GM18907 (cell line): ENCODE data around the gene CYP26A1.

Experiments used
- ATAC-seq: cut with Tn5 transposase; IDR thresholded peaks from one replicate; pipeline ENCODE4 v1.9.1; 2021; ENCODE audit warnings: mild to moderate bottlenecking, moderate library complexity; ENCODE audit not compliant: unreplicated experiment

Gene CYP26A1

DNA sequence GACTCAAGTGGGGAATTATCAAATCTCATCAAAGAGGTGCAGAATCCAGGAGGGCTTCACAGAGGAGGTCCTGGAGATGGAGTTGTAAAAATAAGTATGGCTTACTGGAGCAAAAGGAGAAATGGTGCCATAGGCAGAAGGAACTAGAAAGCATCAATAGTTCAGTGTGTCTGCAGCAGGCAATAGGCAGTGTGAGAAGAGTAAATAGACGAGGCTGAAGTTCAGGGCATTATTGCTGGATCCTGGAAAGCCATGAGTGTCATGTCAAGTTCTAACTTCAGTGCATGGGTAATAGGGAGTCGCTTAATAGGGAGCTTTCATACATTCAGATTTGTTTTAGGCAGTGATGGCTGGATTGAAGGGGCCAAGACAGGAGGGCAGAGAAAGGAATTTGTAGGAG, 39.3 kb downstream of the CYP26A1 start:
- ATAC-seq = no peak

DNA sequence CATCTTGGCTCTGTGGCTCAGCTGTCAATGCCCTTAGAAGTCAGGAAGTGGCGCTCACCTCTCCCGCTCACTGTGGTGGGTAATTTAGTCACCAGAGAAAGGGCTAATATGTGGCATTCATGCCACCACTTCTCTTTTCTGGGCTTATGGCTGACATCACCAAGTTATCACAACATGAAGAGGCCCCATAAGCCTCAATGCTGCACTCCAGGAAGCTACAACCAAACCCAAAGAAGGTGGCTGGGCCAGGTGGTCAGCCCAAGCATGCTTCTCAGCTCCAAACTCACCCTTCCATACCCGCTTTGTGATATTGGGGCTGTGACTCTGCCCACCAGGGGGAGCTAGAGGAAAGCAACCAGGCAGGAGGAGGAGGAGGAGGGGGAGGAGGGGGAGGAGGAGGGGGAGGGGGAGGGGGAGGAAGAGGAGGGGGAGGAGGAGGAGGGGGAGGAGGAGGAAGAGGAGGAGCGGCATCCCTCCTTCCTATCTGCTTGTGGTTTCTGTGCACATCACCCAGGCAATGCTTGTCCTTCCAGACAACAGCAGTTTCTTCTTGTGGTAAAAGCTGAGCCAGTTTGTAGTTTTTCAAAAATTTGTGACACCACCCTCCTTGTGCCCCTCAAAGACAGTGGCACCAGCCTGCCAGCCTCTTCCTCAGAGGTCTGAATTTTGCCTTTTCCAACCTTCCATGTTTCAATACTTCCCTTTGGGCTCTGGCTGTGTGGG, 42.1 kb downstream of the CYP26A1 start:
- ATAC-seq = peak; percentile 79

DNA sequence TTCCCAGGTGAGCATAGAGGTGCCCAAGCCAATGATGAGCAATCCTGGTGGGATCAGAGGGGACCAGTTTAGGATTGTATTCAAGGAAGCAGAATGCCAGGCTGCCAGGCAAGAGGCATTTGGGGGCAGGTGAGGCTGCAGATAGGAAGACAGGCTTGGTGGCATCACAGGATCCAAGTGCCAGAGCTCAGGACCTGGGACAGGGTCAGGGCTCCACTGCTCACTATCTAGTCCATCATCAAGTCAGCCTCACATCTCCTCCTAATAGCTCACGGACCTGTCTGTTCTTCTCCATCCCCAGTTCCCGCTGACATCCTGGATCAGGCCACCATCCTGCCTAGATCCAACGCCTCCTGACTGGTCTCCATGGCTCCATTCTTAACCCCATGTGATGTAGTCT, 47.6 kb downstream of the CYP26A1 start:
- ATAC-seq = no peak

DNA sequence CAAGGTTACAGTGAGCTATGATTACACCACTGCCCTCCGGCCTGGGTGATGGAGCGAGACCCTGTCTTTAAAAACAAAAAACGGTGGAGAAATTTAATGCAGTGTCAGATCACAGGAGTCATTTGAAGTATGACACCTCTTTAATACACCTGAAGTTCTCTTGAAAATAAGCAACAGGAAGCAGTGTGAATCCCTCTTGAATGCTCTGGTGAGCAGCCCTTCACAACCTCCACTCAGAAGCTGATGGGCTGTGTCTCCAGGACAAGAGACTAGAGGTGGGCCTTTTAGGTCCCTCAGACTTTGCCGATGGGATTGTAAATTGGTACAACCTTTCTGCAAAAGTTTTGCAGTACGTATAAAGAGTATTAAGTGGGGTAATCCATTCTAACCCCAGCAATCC, 50.1 kb downstream of the CYP26A1 start:
- no peak for ATAC-seq

DNA sequence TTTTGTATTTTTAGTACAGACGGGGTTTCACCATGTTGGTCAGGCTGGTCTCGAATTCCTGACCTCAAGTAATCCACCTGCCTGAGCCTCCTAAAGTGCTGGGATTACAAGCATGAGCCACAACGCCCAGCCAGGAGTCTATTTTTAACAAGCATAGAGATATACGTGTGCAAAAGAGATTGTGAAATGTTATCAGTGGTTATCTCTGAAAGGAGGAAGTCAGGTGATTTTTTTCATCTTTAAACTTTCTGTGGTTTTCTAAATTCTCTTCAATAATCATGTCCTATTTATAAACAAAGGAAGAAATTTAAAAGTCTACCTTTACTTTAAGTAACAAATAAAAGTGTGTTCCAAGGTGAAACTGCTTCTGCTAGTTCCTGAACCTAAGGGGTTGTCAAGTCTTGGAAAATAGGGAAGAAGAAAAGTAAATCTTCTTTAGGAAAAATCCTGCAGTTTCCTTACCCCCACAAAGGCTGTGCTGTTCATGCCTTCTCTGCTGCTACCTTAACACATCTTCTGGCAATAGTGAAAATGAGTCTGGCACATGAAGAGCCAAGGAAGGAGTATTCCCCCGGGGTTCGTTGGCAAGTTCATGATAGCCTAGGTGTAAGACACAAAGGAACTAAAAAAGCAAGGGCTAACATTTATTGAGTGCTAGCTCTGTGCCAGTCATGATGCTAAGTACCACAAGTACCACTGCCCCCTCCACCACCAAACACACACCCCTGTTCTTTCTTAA, 51.1 kb downstream of the CYP26A1 start:
- peak; percentile 58 for ATAC-seq

DNA sequence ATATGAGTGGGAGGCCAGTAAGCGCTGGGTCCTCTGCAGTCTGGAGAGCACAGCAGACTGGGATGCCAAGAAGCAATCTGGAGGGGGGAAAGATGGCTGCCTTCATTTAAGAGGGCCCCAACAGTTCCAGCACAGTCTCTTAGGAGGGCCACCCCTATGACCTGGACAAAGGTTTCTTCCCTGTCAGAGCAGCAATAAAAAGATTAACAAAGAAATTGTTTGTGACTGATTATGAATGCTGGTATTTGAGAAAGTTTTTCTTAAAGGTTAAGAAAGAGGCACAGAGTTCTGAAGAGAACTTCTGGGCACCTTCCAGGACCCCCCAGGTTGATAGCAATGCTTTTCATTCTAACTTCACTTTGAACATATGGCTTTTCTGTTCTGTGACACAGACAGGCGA, 52.3 kb downstream of the CYP26A1 start:
- ATAC-seq = no peak

DNA sequence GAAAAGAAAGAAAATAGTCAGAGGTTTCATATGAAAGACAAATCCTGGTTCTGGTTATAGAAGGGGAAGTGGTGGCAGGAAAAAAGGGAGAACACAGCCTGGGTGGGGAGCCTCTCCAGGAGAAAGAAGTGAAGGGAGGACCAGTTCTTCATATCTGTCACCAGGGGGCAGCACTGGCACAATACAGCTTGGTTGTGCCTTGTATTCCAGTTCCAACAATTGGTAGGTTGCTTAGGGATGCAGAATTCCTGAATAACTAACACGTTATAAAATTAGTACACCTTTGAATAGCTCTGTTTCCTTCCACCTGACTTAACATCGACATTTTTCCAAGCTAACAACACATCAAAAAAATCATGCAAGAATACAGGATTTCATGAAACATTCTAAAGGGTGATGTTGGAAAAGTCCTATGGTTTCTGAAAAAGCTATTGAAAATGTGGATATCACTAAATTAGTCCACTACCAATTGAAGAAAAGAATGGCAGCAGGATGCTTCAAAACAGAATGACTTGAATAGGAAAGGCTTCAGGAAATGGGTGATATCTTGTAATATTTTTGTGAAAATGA, 52.9 kb downstream of the CYP26A1 start:
- ATAC-seq = no peak
